RKO (cell line): Measurements from ENCODE around the gene ZCCHC7.
"Not testable (repeated sequence)": the region's sequence is repeated elsewhere in the genome, so short reads cannot be mapped to it uniquely, and the experiment has no call there.

Source experiments
- DNase-seq: peaks from one replicate; pipeline ENCODE4 v3.0.0-alpha.2; 2016; ENCODE audit warnings: low spot score

Gene ZCCHC7

GRCh38 chr9:37121881-37122280 lies 1.5 kb downstream of the ZCCHC7 start:
- peak; percentile 59 for DNase-seq

- no peak for DNase-seq
These were observed 5.9 kb downstream of the ZCCHC7 start for GRCh38 chr9:37126214-37126788.

- no peak for DNase-seq
These were observed 6.6 kb downstream of the ZCCHC7 start for GRCh38 chr9:37127018-37127417.

- DNase-seq = no peak
These were observed 7.7 kb downstream of the ZCCHC7 start for GRCh38 chr9:37128051-37128450.

GRCh38 chr9:37134166-37134565 lies 13.8 kb downstream of the ZCCHC7 start:
- DNase-seq = no peak

- DNase-seq = no peak
These were observed 20.6 kb downstream of the ZCCHC7 start for GRCh38 chr9:37141015-37141414.

GRCh38 chr9:37144762-37145161 lies 24.4 kb downstream of the ZCCHC7 start:
- DNase-seq = peak; percentile 3

GRCh38 chr9:37146410-37146809 lies 26.0 kb downstream of the ZCCHC7 start:
- no peak for DNase-seq

GRCh38 chr9:37148181-37148580 lies 27.8 kb downstream of the ZCCHC7 start:
- no peak for DNase-seq

GRCh38 chr9:37149666-37150308 lies 29.4 kb downstream of the ZCCHC7 start:
- DNase-seq = no peak

- no peak for DNase-seq
These were observed 30.0 kb downstream of the ZCCHC7 start for GRCh38 chr9:37150415-37150814.

- DNase-seq = no peak
These were observed 31.4 kb downstream of the ZCCHC7 start for GRCh38 chr9:37151812-37152211.

GRCh38 chr9:37152365-37152764 lies 32.0 kb downstream of the ZCCHC7 start:
- DNase-seq = no peak

- DNase-seq = no peak
These were observed 35.2 kb downstream of the ZCCHC7 start for GRCh38 chr9:37155601-37156000.

GRCh38 chr9:37156205-37156604 lies 35.8 kb downstream of the ZCCHC7 start:
- no peak for DNase-seq

GRCh38 chr9:37156781-37157356 lies 36.5 kb downstream of the ZCCHC7 start:
- DNase-seq = peak; percentile 44

GRCh38 chr9:37157726-37158377 lies 37.5 kb downstream of the ZCCHC7 start:
- no peak for DNase-seq

- DNase-seq = no peak
These were observed 42.9 kb downstream of the ZCCHC7 start for GRCh38 chr9:37163299-37163698.

- not testable (repeated sequence) for DNase-seq
These were observed 44.0 kb downstream of the ZCCHC7 start for GRCh38 chr9:37164335-37164734.

- DNase-seq = no peak
These were observed 45.3 kb downstream of the ZCCHC7 start for GRCh38 chr9:37165644-37166043.

GRCh38 chr9:37167456-37168047 lies 47.2 kb downstream of the ZCCHC7 start:
- DNase-seq = no peak

GRCh38 chr9:37172557-37172956 lies 52.2 kb downstream of the ZCCHC7 start:
- DNase-seq = no peak

GRCh38 chr9:37174247-37174646 lies 53.9 kb downstream of the ZCCHC7 start:
- DNase-seq = no peak
